NCI-H2081 (cell line): ENCODE measurements around the gene SND1.

Experiments
- DNase-seq, 2 experiments: peaks; one replicate each; lab custom pipeline; 2025; lab: John Stamatoyannopoulos, UW

SND1 gene

DNA sequence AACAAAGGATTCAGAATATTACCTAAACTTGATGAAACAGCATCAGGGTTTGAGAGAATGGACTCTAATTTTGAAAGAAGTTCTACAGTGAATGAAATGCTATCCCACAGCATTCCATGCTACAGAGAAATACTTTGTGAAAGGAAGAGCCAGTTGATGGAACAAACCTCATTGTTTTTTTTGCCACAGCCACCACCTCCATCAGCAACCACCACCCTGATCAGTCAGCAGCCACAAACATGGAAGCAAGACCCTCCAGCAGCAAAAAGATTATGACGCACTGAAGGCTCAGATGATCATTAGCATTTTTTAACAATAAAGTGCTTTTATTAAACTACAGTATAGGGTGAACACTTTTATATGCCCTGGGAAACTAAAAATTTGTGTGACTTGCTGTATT, 280.5 kb downstream of the SND1 start:
- DNase-seq, result no peak

GRCh38 chr7:127933146-127933545, 281.2 kb downstream of the SND1 start:
- no peak for DNase-seq

- no peak for DNase-seq
Measured at GRCh38 chr7:127934711-127935110, 282.7 kb downstream of the SND1 start.

DNA sequence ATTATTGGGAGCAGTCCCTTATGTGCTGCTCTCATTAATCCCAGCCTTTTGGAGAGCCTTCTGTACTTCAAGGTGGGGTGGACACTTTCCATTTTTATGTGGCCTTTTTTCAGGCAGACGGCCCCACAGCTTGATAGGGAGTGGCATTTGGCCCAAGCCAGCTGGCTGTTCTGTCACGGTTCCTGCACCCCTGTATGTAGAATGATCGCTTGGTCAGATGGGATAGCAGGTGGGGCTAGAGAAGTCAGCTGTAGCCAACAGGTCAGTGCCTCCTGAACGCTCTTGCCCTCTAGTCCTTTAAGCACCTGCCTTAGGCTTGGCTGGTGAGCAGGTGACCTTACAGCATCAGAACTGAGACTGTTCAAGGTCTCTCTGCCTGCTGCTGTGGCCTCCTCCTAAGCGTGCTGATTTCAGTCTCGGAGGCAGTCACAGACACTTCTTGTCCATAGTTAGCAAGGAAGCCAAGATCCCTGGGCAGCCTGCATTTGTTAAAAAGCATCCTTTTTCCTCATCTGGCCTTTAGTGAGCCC, 283.9 kb downstream of the SND1 start:
- no peak for DNase-seq

DNA sequence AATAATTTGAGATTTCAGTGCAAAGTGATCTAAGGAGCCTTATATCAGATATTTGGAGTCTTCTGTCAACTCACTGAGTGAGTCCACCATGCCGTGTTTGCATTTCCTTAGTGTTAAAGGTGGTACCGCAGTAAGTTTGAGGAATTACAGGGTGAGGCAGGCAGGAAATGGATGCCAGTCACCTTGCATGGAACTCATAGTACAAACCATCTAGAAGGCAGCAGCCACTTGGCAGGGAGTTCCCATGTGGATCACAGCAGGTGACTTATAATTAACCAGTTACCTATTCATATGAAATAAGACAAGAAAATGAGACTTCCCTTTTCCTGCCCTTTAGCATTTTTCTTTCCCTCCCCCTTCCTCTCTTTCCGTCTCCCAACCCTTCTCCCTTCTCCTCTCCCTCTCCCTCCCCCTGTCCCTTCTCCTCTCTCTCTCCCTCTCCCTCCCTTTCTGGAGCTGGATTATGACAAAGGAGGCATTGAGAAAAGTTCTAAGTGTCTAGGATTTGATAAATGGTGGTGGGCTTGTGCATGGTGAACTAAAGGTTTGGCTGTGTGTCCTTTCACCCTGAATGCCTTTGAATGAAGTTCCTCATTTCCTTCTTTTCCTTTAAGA, 285.2 kb downstream of the SND1 start:
- no peak for DNase-seq

DNA sequence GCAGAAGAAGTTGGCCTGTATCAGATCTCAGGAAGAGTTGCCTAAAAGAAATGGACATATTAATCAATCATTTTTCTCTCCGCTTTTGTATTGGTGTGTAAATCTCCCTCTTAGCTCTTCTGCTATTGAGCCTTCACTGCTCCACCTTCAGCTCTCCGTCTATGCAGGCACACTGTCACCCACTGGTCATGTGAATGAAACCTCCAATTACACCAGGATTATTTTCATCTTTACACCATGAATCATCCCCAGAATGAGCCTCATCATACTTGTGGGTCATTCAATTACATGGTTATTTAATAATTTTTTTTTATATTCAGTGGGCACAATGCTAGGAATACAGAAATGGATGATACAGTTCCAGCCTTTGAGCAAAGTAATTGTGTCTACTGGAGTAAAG, 286.6 kb downstream of the SND1 start:
- DNase-seq, result no peak

GRCh38 chr7:127940381-127941160, 288.6 kb downstream of the SND1 start:
- DNase-seq, result no peak

DNA sequence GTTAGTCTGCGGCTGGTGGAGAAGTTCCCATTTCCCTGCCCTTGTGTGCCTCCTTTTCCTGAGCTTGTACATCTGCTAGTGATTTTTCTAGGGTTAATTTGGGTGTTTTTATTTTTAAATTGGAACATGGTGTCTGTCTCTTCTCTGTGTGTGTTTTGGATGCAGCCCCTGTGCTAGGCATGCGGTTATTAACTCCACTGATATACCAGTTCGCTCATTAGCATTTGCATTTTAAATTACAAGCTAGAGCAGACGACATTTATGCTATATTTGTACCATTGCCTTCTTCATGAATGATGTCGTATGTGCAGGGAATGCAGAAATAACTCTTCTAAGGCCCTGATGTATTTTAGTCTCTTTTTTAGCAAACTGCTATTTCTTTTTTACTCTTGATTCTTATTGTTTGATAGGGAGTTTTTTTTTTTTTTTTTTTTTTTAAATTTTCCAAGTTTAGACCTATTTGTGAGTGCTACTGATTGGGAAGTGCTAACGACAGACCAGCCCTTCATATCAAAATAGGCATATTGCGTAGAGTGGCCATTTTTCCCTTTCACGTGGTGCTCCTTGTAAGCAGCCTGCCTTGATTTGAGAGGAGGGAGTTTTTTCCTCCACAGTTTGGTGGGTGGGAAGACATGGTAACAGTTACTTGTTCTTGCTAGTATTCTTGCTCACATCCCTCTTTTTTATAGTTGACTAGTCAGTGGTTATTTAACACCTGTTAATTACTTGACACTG, 289.6 kb downstream of the SND1 start:
- no peak for DNase-seq

DNA sequence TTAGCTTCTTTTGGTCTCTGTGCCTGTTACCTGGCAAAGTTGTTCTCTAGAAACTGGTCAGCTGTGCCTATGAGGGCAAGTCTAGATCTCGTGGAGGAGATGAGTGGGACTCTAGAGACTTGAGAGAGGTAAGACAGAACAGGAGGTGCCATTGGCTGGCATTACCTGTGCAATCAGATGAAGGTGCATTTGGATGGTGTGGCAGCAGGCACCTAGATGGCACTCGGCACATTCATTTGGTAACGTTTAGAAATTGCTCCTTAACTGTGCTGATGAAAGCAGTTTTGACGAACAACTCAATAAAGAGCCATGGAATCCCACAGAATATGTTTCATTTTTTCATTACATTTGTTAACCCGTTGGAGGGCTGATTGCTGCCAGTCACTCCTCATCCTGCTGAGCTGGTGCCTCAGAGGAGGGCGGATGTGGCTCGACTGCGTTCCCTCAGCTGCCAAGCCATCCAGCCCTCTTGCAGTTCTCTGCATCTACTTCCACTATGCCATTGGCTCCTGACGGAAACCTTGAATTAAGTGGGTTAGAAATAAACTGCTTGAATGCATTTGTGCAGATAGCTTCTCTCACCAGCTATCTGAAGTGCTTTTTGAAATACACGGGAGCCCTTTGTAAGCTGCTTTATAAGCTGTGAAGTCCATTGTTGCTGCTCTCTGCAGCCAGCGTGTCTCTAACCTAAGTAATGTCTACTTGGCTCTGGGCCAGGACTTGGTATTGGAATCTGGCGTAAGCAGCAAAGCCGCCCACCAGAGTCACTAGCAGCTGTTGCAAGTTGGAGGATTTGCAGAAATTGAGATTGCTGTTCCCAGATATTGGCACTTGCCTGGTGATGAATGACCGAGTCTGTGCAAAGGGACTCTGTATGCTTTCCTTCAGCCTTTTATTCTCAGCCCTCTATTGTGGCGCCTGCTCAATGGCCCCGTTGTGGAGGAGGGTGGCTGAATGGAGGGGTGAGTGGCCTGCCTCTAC, 291.8 kb downstream of the SND1 start:
- DNase-seq, result peak; percentile 11 to 39

GRCh38 chr7:127946111-127946510, 294.1 kb downstream of the SND1 start:
- no peak for DNase-seq

DNA sequence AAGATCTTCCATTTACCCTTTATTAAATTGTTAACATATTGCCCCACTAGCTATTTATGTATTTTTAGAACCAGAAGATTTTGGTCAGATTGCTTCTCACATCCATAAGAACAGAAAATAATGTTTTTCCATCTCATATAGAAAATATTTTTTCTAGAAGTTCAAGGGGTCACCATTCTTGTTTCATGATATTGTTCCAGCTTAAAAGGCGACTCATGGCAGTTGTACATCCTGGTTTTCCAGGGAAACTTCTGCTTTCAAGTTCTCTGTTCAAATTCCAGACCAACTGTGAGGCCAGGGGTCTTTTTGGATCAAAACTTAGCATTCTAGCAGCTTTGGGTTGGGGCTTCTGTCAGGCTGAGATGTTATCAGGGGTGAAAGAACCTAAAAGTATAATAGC, 294.9 kb downstream of the SND1 start:
- DNase-seq, result no peak

GRCh38 chr7:127948312-127948711, 296.3 kb downstream of the SND1 start:
- DNase-seq, result no peak

DNA sequence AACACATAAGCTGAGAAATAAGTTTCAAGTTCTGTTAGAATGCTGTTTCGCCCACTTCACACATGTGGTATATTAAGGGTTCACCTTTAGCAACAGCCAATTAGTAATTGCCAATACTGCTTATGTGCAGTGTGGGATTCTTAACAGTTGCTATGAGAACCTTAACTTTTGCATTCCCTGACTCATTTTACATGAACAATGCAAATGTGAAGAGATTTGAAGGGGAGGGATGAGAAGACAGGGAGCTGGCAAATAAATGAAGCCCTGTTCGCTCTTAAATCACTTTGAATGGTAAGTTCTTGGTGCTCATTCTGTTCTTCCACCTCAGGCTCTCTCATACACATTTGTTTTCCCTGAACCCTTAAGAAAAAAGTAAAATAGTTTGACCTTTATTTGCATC, 296.9 kb downstream of the SND1 start:
- no peak for DNase-seq

GRCh38 chr7:127949769-127950222, 297.8 kb downstream of the SND1 start:
- no peak for DNase-seq

GRCh38 chr7:127950233-127950935, 298.4 kb downstream of the SND1 start:
- no peak for DNase-seq

DNA sequence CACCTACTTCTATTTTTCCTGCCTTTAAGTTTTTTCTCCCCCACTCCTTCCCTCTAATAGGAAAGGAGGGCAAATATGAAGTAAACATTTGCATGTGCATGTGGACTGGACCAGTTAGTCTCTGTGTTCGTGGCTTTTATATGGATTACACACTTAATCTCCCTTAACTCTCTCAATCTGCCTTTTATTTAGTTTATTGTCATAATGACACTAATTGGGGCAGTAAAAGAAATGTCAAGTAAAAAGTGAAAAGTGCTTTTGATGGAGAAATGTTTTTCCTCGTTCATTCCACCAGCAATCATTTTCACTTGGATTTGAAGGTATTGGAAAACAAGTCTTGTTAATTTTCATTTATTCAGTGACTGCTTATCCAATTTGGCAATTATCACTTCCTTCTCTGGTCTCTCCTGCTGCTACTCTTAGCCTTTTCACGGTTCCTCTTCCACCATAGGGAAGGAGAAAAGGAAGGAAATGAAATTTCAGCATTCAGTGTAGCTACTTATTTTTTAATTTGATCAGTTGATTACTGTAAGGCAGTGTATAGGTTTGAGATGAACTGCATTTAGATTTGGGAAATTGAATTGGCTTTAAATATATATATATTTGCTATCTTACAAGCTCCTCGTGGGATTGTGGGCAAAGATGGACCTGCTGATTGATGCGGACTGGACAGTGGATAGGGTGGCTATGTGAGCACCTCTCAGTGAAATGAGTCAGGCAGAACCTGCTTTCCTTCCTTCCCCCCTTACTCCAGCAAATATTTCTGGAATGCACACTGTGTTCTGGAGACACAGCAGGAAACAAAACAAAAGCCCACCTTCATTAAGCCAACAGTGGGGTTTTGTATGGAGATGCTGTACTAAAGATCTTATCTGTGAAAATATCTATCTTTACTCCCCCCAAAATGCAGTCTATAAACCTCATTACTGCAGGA, 301.7 kb downstream of the SND1 start:
- DNase-seq, result no peak

GRCh38 chr7:127954357-127954748, 302.4 kb downstream of the SND1 start:
- DNase-seq, result no peak

GRCh38 chr7:127955051-127955531, 303.1 kb downstream of the SND1 start:
- no peak for DNase-seq

DNA sequence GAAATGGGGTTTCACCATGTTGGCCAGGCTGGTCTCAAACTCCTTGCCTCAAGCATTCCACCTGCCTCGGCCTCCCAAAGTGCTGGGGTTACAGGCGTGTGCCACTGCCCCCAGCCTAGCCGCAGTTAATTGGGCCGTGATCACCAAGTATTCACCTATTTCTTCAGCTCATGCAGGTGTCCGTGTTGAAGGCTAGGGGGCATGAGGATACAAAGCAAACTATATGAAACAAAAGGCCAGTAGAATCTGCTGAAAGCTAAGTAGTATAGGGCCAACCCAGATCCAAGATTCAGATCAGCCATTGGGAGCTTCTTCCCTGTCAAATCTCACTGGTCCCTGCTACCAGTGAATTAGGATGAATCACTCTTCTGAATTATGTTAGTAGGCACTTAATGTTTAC, 305.9 kb downstream of the SND1 start:
- DNase-seq, result no peak

- no peak for DNase-seq
Measured at GRCh38 chr7:127959770-127960169, 307.8 kb downstream of the SND1 start.
